HepG2 (cell line): ENCODE data around the gene POC1A. TPM values are rescaled to one million over a fixed set of nuclear protein-coding genes. Genes with fewer than 3 reads are reported as not detected.

Source experiments
- MLLT10 ChIP-seq: sonication (generic); formaldehyde crosslinking; IDR thresholded peaks from 2 replicates; pipeline ENCODE4 v1.4.0; 2020; ENCODE audit warnings: missing genetic modification reagents
- PHF5A ChIP-seq: IDR thresholded peaks from one replicate; pipeline ENCODE4 v1.6.1; 2018; ENCODE audit warnings: low read depth, missing genetic modification reagents; ENCODE audit not compliant: unreplicated experiment
- TEAD3 ChIP-seq: optimal IDR thresholded peaks from 2 replicates; pipeline ENCODE3; 2016; ENCODE audit warnings: borderline replicate concordance
- ZFP41 ChIP-seq: sonication (generic); formaldehyde crosslinking; IDR thresholded peaks from 2 replicates; pipeline ENCODE4 v1.4.0; 2020; ENCODE audit warnings: mild to moderate bottlenecking, missing genetic modification reagents, borderline replicate concordance
- ZNF124 ChIP-seq: sonication (generic); formaldehyde crosslinking; IDR thresholded peaks from 2 replicates; pipeline ENCODE4 v1.4.0; 2020; ENCODE audit warnings: missing genetic modification reagents
- ZNF33B ChIP-seq: sonication (generic); formaldehyde crosslinking; IDR thresholded peaks from 2 replicates; pipeline ENCODE4 v1.5.1; 2020; ENCODE audit warnings: mild to moderate bottlenecking, missing genetic modification reagents
- ZNF746 ChIP-seq: sonication (generic); formaldehyde crosslinking; IDR thresholded peaks from 2 replicates; pipeline ENCODE4 v1.8.0; 2022; ENCODE audit warnings: mild to moderate bottlenecking, missing genetic modification reagents
- polyA plus RNA-seq, 8 experiments: library from polyadenylated mRNA; depleted of rRNA in 3 of 8; stranded (reverse) in 7 of 8; unstranded in 1 of 8; fragments of >200 nt; fragmentation: Illumina TruSeq in 4 of 8; extraction: Trizol in 4 of 8; gene quantifications; 2 replicates each; pipeline versions ENCODE4 v1.2.1 to v1.2.3, GENCODE V29; 2011 to 2016; ENCODE audit warnings: low read depth in 4 of 8, missing spikeins in 1 of 8, mixed read lengths in 1 of 8; ENCODE audit not compliant: insufficient read depth in 1 of 8
- total RNA-seq, 5 experiments: library from RNA; depleted of rRNA; stranded (reverse); fragments of >200 nt; fragmentation: Illumina TruSeq; extraction: Trizol; gene quantifications; 2 replicates each; pipeline ENCODE4 v1.2.3, GENCODE V29; 2016; ENCODE audit warnings: low read depth in 1 of 5
- TF ChIP-seq, protein P1 (sequence below): sonication (generic); formaldehyde crosslinking; IDR thresholded peaks from 2 replicates; pipeline ENCODE4 v1.9.0; 2022; ENCODE audit warnings: low read depth, missing genetic modification reagents
- TF ChIP-seq, protein P2 (sequence below), 2 experiments: fragments of 450-650 bp in 1 of 2; sonication (generic) in 1 of 2; formaldehyde crosslinking in 1 of 2; IDR thresholded peaks; 2 replicates each; pipeline versions ENCODE4 v1.6.1 to v1.8.0; 2016 to 2022; ENCODE audit warnings: antibody characterized with exemption in 1 of 2, mild to moderate bottlenecking in 1 of 2, missing genetic modification reagents in 1 of 2
- TF ChIP-seq, protein P3 (sequence below): sonication (generic); formaldehyde crosslinking; IDR thresholded peaks from 2 replicates; pipeline ENCODE4 v1.4.0; 2020; ENCODE audit warnings: missing genetic modification reagents
- TF ChIP-seq, protein P4 (sequence below): IDR thresholded peaks from 2 replicates; pipeline ENCODE4 v1.4.0; 2020; ENCODE audit warnings: mild to moderate bottlenecking, missing genetic modification reagents

The POC1A gene
- total and polyA plus RNA-seq, 2 of the 13 experiments (the other 11 are each of a cell fraction or from before 2014, with no cell fraction given), result 14.6 to 20.0 TPM

DNA sequence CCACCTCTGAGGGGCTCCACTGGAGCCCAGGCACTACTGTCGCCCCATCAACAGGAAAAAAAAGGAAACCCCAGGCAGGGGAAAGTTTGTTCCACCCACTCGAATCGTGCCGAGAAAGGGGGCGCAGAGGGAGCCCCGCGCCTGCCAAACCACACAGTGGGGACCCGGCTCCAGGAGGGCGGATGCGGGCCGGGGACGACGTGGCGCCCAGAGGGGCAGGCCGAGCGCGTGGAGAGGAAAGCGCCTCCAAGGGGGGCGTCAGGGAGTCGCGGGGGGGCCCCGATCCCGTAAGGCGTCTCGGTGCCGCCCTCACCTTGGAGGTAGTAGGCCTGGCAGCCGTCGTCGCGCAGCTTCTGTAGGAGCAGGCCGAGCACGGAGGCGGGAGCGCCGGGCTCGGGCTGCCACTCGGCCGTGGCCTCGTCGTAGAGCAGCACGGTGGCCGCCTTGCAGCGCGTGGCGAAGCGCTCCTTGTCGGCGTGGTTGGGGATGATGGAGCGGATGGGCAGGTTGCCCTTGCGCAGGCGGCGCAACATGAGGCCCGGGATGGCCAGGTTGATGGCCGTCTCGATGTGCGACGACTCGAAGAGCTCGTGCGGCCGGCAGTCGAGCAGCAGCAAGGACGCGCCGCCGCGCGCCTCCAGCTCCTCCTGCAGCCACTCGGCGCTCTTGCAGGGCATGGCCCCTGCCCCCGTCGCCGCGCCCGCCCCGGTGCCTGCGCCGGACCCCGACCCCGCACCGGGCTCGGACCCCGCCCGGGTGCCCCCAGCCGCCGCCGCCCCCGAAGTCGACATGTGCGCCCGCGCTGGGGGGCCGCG lies 98.5 kb downstream of the POC1A start (continued):
- TF ChIP-seq MLLT10 (no peak), ZNF124 (CRISPR knock-in tag) (0 out of 2 replicates have a peak, but pooled peaks have one; percentile 18), ZFP41 (CRISPR knock-in tag) (no peak), ZNF746 (peak; percentile 69; the same call in 1 of the 2 replicates), ZNF33B (CRISPR knock-in tag) (peak; percentile 91; the same call in 1 of the 2 replicates), TEAD3 (peak; percentile 28), PHF5A (CRISPR knock-in tag) (no peak)
- TF ChIP-seq, protein P1, sequence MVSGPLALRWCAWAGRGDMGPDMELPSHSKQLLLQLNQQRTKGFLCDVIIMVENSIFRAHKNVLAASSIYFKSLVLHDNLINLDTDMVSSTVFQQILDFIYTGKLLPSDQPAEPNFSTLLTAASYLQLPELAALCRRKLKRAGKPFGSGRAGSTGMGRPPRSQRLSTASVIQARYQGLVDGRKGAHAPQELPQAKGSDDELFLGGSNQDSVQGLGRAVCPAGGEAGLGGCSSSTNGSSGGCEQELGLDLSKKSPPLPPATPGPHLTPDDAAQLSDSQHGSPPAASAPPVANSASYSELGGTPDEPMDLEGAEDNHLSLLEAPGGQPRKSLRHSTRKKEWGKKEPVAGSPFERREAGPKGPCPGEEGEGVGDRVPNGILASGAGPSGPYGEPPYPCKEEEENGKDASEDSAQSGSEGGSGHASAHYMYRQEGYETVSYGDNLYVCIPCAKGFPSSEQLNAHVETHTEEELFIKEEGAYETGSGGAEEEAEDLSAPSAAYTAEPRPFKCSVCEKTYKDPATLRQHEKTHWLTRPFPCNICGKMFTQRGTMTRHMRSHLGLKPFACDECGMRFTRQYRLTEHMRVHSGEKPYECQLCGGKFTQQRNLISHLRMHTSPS (CRISPR knock-in tag), result peak; percentile 44; the same call in 1 of the 2 replicates
- TF ChIP-seq, protein P2, sequence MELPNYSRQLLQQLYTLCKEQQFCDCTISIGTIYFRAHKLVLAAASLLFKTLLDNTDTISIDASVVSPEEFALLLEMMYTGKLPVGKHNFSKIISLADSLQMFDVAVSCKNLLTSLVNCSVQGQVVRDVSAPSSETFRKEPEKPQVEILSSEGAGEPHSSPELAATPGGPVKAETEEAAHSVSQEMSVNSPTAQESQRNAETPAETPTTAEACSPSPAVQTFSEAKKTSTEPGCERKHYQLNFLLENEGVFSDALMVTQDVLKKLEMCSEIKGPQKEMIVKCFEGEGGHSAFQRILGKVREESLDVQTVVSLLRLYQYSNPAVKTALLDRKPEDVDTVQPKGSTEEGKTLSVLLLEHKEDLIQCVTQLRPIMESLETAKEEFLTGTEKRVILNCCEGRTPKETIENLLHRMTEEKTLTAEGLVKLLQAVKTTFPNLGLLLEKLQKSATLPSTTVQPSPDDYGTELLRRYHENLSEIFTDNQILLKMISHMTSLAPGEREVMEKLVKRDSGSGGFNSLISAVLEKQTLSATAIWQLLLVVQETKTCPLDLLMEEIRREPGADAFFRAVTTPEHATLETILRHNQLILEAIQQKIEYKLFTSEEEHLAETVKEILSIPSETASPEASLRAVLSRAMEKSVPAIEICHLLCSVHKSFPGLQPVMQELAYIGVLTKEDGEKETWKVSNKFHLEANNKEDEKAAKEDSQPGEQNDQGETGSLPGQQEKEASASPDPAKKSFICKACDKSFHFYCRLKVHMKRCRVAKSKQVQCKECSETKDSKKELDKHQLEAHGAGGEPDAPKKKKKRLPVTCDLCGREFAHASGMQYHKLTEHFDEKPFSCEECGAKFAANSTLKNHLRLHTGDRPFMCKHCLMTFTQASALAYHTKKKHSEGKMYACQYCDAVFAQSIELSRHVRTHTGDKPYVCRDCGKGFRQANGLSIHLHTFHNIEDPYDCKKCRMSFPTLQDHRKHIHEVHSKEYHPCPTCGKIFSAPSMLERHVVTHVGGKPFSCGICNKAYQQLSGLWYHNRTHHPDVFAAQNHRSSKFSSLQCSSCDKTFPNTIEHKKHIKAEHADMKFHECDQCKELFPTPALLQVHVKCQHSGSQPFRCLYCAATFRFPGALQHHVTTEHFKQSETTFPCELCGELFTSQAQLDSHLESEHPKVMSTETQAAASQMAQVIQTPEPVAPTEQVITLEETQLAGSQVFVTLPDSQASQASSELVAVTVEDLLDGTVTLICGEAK (IDR thresholded peaks at IDR 0.05), result no peak
- TF ChIP-seq, protein P2 (CRISPR knock-in tag; IDR thresholded peaks at IDR 0.05), result peak; percentile 76; the same call in 1 of the 2 replicates
- TF ChIP-seq, protein P3, sequence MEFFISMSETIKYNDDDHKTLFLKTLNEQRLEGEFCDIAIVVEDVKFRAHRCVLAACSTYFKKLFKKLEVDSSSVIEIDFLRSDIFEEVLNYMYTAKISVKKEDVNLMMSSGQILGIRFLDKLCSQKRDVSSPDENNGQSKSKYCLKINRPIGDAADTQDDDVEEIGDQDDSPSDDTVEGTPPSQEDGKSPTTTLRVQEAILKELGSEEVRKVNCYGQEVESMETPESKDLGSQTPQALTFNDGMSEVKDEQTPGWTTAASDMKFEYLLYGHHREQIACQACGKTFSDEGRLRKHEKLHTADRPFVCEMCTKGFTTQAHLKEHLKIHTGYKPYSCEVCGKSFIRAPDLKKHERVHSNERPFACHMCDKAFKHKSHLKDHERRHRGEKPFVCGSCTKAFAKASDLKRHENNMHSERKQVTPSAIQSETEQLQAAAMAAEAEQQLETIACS (CRISPR knock-in tag), result peak; percentile 61
- TF ChIP-seq, protein P4, sequence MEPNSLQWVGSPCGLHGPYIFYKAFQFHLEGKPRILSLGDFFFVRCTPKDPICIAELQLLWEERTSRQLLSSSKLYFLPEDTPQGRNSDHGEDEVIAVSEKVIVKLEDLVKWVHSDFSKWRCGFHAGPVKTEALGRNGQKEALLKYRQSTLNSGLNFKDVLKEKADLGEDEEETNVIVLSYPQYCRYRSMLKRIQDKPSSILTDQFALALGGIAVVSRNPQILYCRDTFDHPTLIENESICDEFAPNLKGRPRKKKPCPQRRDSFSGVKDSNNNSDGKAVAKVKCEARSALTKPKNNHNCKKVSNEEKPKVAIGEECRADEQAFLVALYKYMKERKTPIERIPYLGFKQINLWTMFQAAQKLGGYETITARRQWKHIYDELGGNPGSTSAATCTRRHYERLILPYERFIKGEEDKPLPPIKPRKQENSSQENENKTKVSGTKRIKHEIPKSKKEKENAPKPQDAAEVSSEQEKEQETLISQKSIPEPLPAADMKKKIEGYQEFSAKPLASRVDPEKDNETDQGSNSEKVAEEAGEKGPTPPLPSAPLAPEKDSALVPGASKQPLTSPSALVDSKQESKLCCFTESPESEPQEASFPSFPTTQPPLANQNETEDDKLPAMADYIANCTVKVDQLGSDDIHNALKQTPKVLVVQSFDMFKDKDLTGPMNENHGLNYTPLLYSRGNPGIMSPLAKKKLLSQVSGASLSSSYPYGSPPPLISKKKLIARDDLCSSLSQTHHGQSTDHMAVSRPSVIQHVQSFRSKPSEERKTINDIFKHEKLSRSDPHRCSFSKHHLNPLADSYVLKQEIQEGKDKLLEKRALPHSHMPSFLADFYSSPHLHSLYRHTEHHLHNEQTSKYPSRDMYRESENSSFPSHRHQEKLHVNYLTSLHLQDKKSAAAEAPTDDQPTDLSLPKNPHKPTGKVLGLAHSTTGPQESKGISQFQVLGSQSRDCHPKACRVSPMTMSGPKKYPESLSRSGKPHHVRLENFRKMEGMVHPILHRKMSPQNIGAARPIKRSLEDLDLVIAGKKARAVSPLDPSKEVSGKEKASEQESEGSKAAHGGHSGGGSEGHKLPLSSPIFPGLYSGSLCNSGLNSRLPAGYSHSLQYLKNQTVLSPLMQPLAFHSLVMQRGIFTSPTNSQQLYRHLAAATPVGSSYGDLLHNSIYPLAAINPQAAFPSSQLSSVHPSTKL (CRISPR knock-in tag), result no peak
